Measurements from ENCODE around the gene DHH. TPM values are rescaled to one million over a fixed set of nuclear protein-coding genes. Genes with fewer than 3 reads are reported as not detected.
"Not testable (repeated sequence)": the region's sequence is repeated elsewhere in the genome, so short reads cannot be mapped to it uniquely, and the experiment has no call there.

Gene DHH
- total RNA-seq: under 1 TPM; 0.35 to 0.56 TPM

DNA sequence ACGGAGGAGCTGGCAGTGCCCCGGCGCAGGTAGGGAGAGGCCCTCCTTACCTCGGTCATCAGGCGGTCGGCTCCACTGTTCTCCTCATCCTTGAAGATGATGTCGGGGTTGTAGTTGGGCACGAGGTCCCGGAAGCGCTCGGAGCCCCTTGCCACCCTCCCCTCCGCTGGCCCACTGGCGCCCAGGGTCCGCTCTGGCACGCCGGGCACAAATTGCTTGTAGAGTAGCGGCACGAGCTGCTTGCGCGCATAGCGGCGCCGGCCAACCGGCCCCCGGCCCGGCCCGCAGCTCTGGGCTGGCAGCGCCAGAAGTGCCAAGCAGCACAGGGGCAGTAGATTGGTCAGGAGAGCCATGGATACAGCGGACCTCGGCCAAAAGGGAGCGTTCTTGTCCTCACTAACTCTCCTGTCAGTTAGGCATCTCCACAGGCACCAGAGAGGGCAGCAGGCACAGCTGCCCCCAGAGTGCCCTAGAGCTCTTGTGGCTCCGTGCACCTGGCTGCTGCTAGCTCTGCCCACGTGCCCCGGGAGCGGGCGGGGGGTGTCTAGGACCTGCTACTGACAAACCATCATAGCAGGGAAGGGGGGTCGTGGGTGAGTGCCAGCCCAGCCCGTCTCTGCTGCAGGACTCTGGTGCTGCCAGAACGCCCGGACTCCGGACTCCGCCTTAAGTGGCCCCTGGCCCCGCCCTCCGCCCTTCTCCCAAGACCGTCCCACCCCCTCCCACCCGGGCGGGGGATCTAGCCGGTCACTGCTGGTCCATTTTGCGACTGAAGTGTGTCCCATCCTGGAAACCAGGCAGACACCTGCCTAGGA, at the start of gene DHH:
TSS of gene DHH (minus strand) at position 642 of the 815 bp plus-strand sequence. CDS start at position 353, 289 bp downstream.
- Histone ChIP-seq H3K36me3 (peaks cover 28% of the 10 kb centered on the region), H3K27me3 (no peaks in the 10 kb centered on the region), H3K4me3 (peak within 1 kb of the TSS; percentile 11 to 40), H3K9me3 (no peaks in the 10 kb centered on the region), H3K27ac (no peak within 1 kb of the TSS), H3K4me1 (peaks cover 0 to 51% of the 10 kb centered on the region in 2 donors)
- no peak for DNase-seq (ENCODE audit: low spot score)
- TF ChIP-seq, protein P1, sequence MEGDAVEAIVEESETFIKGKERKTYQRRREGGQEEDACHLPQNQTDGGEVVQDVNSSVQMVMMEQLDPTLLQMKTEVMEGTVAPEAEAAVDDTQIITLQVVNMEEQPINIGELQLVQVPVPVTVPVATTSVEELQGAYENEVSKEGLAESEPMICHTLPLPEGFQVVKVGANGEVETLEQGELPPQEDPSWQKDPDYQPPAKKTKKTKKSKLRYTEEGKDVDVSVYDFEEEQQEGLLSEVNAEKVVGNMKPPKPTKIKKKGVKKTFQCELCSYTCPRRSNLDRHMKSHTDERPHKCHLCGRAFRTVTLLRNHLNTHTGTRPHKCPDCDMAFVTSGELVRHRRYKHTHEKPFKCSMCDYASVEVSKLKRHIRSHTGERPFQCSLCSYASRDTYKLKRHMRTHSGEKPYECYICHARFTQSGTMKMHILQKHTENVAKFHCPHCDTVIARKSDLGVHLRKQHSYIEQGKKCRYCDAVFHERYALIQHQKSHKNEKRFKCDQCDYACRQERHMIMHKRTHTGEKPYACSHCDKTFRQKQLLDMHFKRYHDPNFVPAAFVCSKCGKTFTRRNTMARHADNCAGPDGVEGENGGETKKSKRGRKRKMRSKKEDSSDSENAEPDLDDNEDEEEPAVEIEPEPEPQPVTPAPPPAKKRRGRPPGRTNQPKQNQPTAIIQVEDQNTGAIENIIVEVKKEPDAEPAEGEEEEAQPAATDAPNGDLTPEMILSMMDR (IDR thresholded peaks at IDR 0.05): no peak

DNA sequence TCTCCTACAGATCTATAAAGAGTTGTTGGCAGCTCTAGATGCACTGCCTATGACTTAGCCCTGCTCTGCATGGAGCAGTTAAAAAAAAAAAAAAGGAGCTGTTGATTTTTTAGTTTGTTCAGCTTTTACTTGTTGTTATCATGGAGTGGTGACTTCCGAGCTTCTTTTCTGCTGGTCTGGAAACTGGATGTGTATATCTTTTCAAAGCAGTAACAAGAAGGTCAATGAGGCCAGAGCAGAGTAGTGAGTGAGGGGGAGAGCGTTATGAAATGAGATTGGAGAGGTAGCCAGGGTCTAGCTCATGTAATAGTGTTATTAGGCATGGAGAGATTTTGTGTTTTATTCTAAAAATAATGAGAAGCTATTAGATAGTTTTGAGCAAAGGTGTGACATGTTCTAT, 49.8 kb upstream of the DHH start:
- H3K4me1 ChIP-seq: no peaks in the 10 kb centered on the region
- no peaks in the 10 kb centered on the region for H3K36me3 ChIP-seq
- no peaks in the 10 kb centered on the region for H3K9me3 ChIP-seq
- TF ChIP-seq, protein P1 (IDR thresholded peaks at IDR 0.05): no peak
- DNase-seq (ENCODE audit: low spot score): no peak
- no peak overlapping the region for H3K4me3 ChIP-seq
- H3K27ac ChIP-seq: no peak overlapping the region
- H3K27me3 ChIP-seq: no peaks in the 10 kb centered on the region

DNA sequence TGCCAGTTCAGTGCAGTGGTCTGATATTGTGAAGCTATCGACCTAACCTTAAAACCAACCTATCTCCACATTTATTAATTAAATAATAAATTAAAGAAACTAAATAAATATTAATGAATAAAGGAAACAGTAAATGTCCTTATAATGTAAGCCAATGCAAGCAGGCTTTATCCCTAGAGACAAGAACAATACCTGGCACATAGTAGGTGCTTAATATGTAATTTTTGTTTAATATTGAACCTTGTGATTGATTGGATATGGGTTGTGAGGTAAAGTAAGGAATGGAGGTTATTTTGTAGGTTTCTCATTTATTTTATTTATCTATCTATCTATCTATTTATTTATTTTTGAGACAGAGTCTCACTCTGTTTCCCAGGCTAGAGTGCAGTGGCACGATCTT, 44.4 kb upstream of the DHH start:
- no peak for DNase-seq (ENCODE audit: low spot score)
- TF ChIP-seq, protein P1 (IDR thresholded peaks at IDR 0.05): no peak
- H3K4me1 ChIP-seq: no peaks in the 10 kb centered on the region
- H3K27ac ChIP-seq: no peak overlapping the region
- no peaks in the 10 kb centered on the region for H3K27me3 ChIP-seq
- no peak overlapping the region for H3K4me3 ChIP-seq
- no peaks in the 10 kb centered on the region for H3K36me3 ChIP-seq
- no peaks in the 10 kb centered on the region for H3K9me3 ChIP-seq

DNA sequence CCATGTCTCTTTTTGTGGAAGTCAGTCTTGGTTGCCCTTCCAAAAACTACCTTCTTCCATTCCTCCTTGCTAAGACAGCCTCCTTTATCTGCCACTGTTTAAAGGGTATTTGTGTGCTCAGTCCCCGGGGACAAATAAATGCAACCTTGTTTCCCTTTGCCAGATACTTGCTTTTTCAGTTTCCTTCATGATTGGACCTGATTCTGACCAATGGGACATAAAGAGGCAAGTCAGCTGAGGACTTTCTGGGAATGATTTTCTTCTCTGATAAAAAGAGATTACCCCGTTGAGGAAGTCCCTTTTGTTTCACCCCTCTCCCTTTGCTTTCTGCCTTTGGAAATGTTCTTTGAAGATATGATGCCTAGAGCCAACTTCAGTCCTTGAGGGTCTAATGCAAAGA, 44.0 kb upstream of the DHH start:
- no peak overlapping the region for H3K4me3 ChIP-seq
- no peaks in the 10 kb centered on the region for H3K27me3 ChIP-seq
- H3K27ac ChIP-seq: no peak overlapping the region
- DNase-seq (ENCODE audit: low spot score): no peak
- no peaks in the 10 kb centered on the region for H3K36me3 ChIP-seq
- TF ChIP-seq, protein P1 (IDR thresholded peaks at IDR 0.05): no peak
- H3K4me1 ChIP-seq: no peaks in the 10 kb centered on the region
- H3K9me3 ChIP-seq: no peaks in the 10 kb centered on the region

DNA sequence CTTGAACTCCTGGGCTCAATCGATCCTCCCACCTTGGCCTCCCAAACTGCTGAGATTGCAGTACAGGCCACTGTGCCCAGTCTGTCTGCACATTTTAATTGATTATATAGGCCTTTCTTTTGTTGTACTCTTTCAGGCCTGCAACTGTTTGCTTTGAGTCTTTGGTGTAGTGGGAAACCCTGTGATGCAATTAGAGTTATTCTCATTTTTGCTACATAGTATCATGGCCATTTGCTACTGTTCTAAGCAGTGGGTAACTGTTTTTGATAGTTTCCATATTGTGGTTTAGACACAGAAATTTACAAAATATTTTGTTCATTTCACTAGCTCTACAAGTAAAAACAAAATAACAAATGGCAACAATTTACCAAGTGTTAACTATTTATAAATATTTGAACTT, 42.9 kb upstream of the DHH start:
- DNase-seq (ENCODE audit: low spot score): no peak
- no peaks in the 10 kb centered on the region for H3K36me3 ChIP-seq
- TF ChIP-seq, protein P1 (IDR thresholded peaks at IDR 0.05): no peak
- no peaks in the 10 kb centered on the region for H3K9me3 ChIP-seq
- no peaks in the 10 kb centered on the region for H3K27me3 ChIP-seq
- H3K4me1 ChIP-seq: peaks cover 0 to 4% of the 10 kb centered on the region in 2 donors
- H3K4me3 ChIP-seq: no peak overlapping the region
- no peak overlapping the region for H3K27ac ChIP-seq

DNA sequence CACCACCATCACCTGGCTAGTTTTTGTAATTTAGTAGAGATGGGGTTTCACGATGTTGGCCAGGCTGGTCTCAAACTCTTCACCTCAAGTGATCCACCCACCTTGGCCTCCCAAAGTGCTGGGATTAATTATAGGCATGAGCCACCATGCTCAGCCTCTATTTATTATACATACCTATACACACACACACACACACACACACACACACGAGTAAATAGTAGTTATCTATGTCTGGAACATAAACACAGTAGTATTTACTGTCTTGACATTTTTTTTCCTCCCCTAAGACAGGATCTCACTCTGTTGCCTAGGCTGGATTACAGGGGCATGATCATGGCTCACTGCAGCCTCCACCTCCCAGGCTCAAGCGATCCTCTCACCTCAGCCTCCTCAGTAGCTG, 42.4 kb upstream of the DHH start:
- not testable (repeated sequence) for DNase-seq (ENCODE audit: low spot score); H3K36me3 ChIP-seq

More for the DNA sequence above, 42.4 kb upstream of the DHH start:
- H3K27ac ChIP-seq, H3K9me3 ChIP-seq, H3K27me3 ChIP-seq, H3K4me1 ChIP-seq, H3K4me3 ChIP-seq: not testable (repeated sequence)
